HCT116 (cell line): ENCODE data around the gene HCRTR1. TPM values are rescaled to one million over a fixed set of nuclear protein-coding genes. Genes with fewer than 3 reads are reported as not detected.
A peak's percentile ranks its signal among the peaks of the same experiment; 100 is the strongest.

ENCODE experiments used
- ATAC-seq: fragments of 200-7000 bp; cut with Tn5 transposase; 2 replicates; pipeline ENCODE4 v1.9.1; 2020; ENCODE audit warnings: mild to moderate bottlenecking, moderate library complexity
- BruUV-seq: library from RNA; stranded (reverse); fragments of 400-500 nt; replicated peaks from 2 replicates; lab custom pipeline; 2021; lab: Mats Ljungman, UMichigan
- CTCF ChIA-PET: fragments of 300-600 bp; sonication (Branson Sonifier 250); formaldehyde crosslinking; loops from one replicate; lab custom pipeline; 2021; ENCODE audit warnings: antibody characterized with exemption; lab: Charles Lee
- POLR2A ChIA-PET: fragments of 300-600, 350-600 bp; sonication (Branson Sonifier 250); formaldehyde crosslinking; loops from one replicate; lab custom pipeline; 2021; ENCODE audit warnings: antibody characterized with exemption; lab: Charles Lee
- RAD21 ChIA-PET, 2 experiments: fragments of 300-600 bp; sonication (Branson Sonifier 250); formaldehyde crosslinking; loops; one replicate each; lab custom pipeline; 2023; ENCODE audit warnings: low total read pairs in 2 of 2; ENCODE audit not compliant: uncharacterized antibody in 2 of 2, unreplicated experiment in 2 of 2, low non-redundant PET in 1 of 2; lab: Charles Lee
- DNase-seq: peaks from one replicate; pipeline ENCODE4 v3.0.0-alpha.2; 2010; ENCODE audit warnings: low read depth, low spot score
- H2AFZ ChIP-seq: fragments of 200-600 bp; shearing (Covaris generic), sonication (generic); 2 replicates; pipeline ENCODE4 v1.6.1; 2017; ENCODE audit warnings: low read depth, mixed run types, mixed read lengths, antibody characterized with exemption, low read length; ENCODE audit not compliant: poor library complexity, severe bottlenecking
- H3K27ac ChIP-seq: 2 replicates; pipeline ENCODE4 v1.5.1; 2012; ENCODE audit warnings: low read depth, low read length
- H3K27me3 ChIP-seq: fragments of 200-600 bp; sonication (generic); 2 replicates; pipeline ENCODE4 v1.6.1; 2016; ENCODE audit warnings: mixed run types, low read length, mixed read lengths; ENCODE audit not compliant: insufficient read depth
- H3K36me3 ChIP-seq, 2 experiments: fragments of 200-500 bp in 1 of 2; fragments of 200-600 bp in 1 of 2; sonication (Bioruptor generic) in 1 of 2; sonication (generic) in 1 of 2; 2 replicates each; pipeline versions ENCODE4 v1.5.1 to v1.6.1; 2014 to 2016; ENCODE audit warnings: low read length in 2 of 2, inconsistent platforms in 1 of 2, mixed read lengths in 1 of 2, mixed run types in 1 of 2; ENCODE audit not compliant: insufficient read depth in 2 of 2, control insufficient read depth in 1 of 2
- H3K4me1 ChIP-seq, 2 experiments: fragments of 200-600 bp in 1 of 2; sonication (generic) in 1 of 2; 2 replicates each; pipeline versions ENCODE4 v1.5.1 to v1.6.1; 2012 to 2017; ENCODE audit warnings: low read length in 2 of 2, inconsistent platforms in 1 of 2, mild to moderate bottlenecking in 1 of 2, mixed read lengths in 1 of 2, mixed run types in 1 of 2, moderate library complexity in 1 of 2; ENCODE audit not compliant: insufficient read depth in 2 of 2, control insufficient read depth in 1 of 2
- H3K4me2 ChIP-seq: fragments of 200-600 bp; sonication (generic); 2 replicates; pipeline ENCODE4 v1.6.1; 2017; ENCODE audit warnings: mixed run types, low read length, mixed read lengths
- H3K4me3 ChIP-seq, 2 experiments: fragments of 200-600 bp in 1 of 2; sonication (generic) in 1 of 2; replicated peaks in 1 of 2; 2 replicates each; pipeline ENCODE4 v1.5.1; 2011 to 2016; ENCODE audit warnings: low read length in 2 of 2, control low read depth in 1 of 2, low read depth in 1 of 2, mild to moderate bottlenecking in 1 of 2, mixed read lengths in 1 of 2, mixed run types in 1 of 2
- H3K79me2 ChIP-seq: fragments of 200-600 bp; sonication (generic); 2 replicates; pipeline ENCODE4 v1.6.1; 2017; ENCODE audit warnings: mild to moderate bottlenecking, mixed run types, low read length, moderate library complexity, mixed read lengths; ENCODE audit not compliant: insufficient read depth
- H3K9ac ChIP-seq: fragments of 200-600 bp; sonication (generic); 2 replicates; pipeline ENCODE4 v1.6.1; 2016; ENCODE audit warnings: low read length, mixed read lengths
- H3K9me2 ChIP-seq: fragments of 200-600 bp; sonication (generic), shearing (Covaris generic); 2 replicates; pipeline ENCODE4 v1.6.1; 2017; ENCODE audit warnings: mixed run types, mild to moderate bottlenecking, moderate library complexity; ENCODE audit not compliant: insufficient read depth
- H3K9me3 ChIP-seq, 2 experiments: fragments of 200-500 bp in 1 of 2; fragments of 200-600 bp in 1 of 2; sonication (Bioruptor generic) in 1 of 2; sonication (generic) in 1 of 2; 2 replicates each; pipeline ENCODE4 v1.6.1; 2014 to 2017; ENCODE audit warnings: low read length in 2 of 2, mixed read lengths in 2 of 2, inconsistent platforms in 1 of 2, low read depth in 1 of 2, mild to moderate bottlenecking in 1 of 2, mixed run types in 1 of 2, moderate library complexity in 1 of 2; ENCODE audit not compliant: control insufficient read depth in 1 of 2, insufficient read depth in 1 of 2
- H4K20me1 ChIP-seq: fragments of 200-600 bp; sonication (generic), shearing (Covaris generic); 2 replicates; pipeline ENCODE4 v1.6.1; 2017; ENCODE audit warnings: mixed run types, mild to moderate bottlenecking, moderate library complexity; ENCODE audit not compliant: insufficient read depth
- ATF3 ChIP-seq: IDR thresholded peaks from 2 replicates; pipeline ENCODE4 v1.6.1; 2012
- CEBPB ChIP-seq: IDR thresholded peaks from 2 replicates; pipeline ENCODE4 v1.6.1; 2012; ENCODE audit warnings: low read depth
- EGR1 ChIP-seq: IDR thresholded peaks from 2 replicates; pipeline ENCODE4 v1.6.1; 2012; ENCODE audit warnings: low read depth
- ELF1 ChIP-seq: IDR thresholded peaks from 2 replicates; pipeline ENCODE4 v1.6.1; 2012; ENCODE audit warnings: low read depth, borderline replicate concordance
- EZH2phosphoT487 ChIP-seq: fragments of 200-600 bp; IDR thresholded peaks from 2 replicates; pipeline ENCODE4 v1.6.1; 2018; ENCODE audit warnings: antibody characterized with exemption, borderline replicate concordance
- FOSL1 ChIP-seq: IDR thresholded peaks from 2 replicates; pipeline ENCODE4 v1.6.1; 2012; ENCODE audit warnings: low read depth
- JUND ChIP-seq: IDR thresholded peaks from 2 replicates; pipeline ENCODE4 v1.6.1; 2012
- MAX ChIP-seq: IDR thresholded peaks from 2 replicates; pipeline ENCODE4 v1.6.1; 2012
- POLR2A ChIP-seq: IDR thresholded peaks from 2 replicates; pipeline ENCODE4 v1.7.0; 2011; ENCODE audit warnings: borderline replicate concordance; ENCODE audit not compliant: insufficient read depth, insufficient read length; ENCODE audit errors: extremely low read depth
- POLR2AphosphoS5 ChIP-seq: IDR thresholded peaks from 2 replicates; pipeline ENCODE4 v1.6.1; 2011; ENCODE audit warnings: mild to moderate bottlenecking, low read depth, low read length, moderate library complexity
- RAD21 ChIP-seq: IDR thresholded peaks from 2 replicates; pipeline ENCODE4 v1.6.1; 2012; ENCODE audit warnings: low read depth, mild to moderate bottlenecking
- SP1 ChIP-seq: IDR thresholded peaks from 2 replicates; pipeline ENCODE4 v1.6.1; 2012; ENCODE audit warnings: low read depth
- SRF ChIP-seq: IDR thresholded peaks from 2 replicates; pipeline ENCODE4 v1.6.1; 2012; ENCODE audit warnings: low read depth
- TCF7L2 ChIP-seq: IDR thresholded peaks from 2 replicates; pipeline ENCODE4 v1.7.0; 2011; ENCODE audit warnings: borderline replicate concordance, inconsistent platforms; ENCODE audit not compliant: insufficient read depth, insufficient read length; ENCODE audit errors: extremely low read depth
- YY1 ChIP-seq: IDR thresholded peaks from 2 replicates; pipeline ENCODE4 v1.6.1; 2011; ENCODE audit warnings: low read length, low read depth, moderate library complexity, mild to moderate bottlenecking; ENCODE audit not compliant: insufficient replicate concordance; ENCODE audit errors: extremely low read depth
- ZFX ChIP-seq: fragments of 450-650 bp; IDR thresholded peaks from 2 replicates; pipeline ENCODE4 v1.6.1; 2017
- ZNF274 ChIP-seq: fragments of 200-500 bp; sonication (Bioruptor generic); IDR thresholded peaks from 2 replicates; pipeline ENCODE4 v1.6.1; 2014; ENCODE audit warnings: mild to moderate bottlenecking, low read depth, low read length, inconsistent platforms
- intact Hi-C: fragments of 100-400 bp; cut with micrococcal nuclease; formaldehyde crosslinking; loops from 2 replicates; pipeline ENCODE4 v1.10.0; 2022
- total RNA-seq: library from RNA; stranded (reverse); gene quantifications from one replicate; pipeline ENCODE4 v1.2.1, GENCODE V29; 2021; ENCODE audit not compliant: unreplicated experiment

Gene HCRTR1
- total RNA-seq, 1 experiment from 2014 or later, result not detected

GRCh38 chr1:31579374-31579773 lies 38.1 kb upstream of the HCRTR1 start:
- no TSS peak for BruUV-seq
- POLR2A ChIA-PET, result no interaction called here
- intact Hi-C loops, result no loop called here
- H3K27ac ChIP-seq, result no peak overlapping the region
- H3K4me1 ChIP-seq, result peaks cover 45 to 81% of the 10 kb centered on the region in 2 experiments
- peaks cover 0 to 25% of the 10 kb centered on the region in 2 experiments; a peak in 1 of 4 replicates for H3K36me3 ChIP-seq
- CTCF ChIA-PET, result no interaction called here
- no peaks in the 10 kb centered on the region for H3K9me3 ChIP-seq
- peak overlapping the region; percentile 9 for H3K4me2 ChIP-seq
- H3K79me2 ChIP-seq, result peaks cover 50% of the 10 kb centered on the region
- no peaks in the 10 kb centered on the region for H3K9me2 ChIP-seq
- TF ChIP-seq JUND (no peak), POLR2AphosphoS5 (no peak), SRF (no peak), RAD21 (no peak), YY1 (no peak), CEBPB (no peak), EGR1 (no peak), FOSL1 (no peak), ELF1 (no peak), ZNF274 (no peak), TCF7L2 (no peak), SP1 (no peak), MAX (no peak), EZH2phosphoT487 (no peak), POLR2A (no peak), ZFX (no peak), ATF3 (no peak)
- DNase-seq (no peak), ATAC-seq (no peak)
- H4K20me1 ChIP-seq, result no peaks in the 10 kb centered on the region
- no peak overlapping the region for H3K9ac ChIP-seq
- no peak overlapping the region for H2AFZ ChIP-seq
- RAD21 ChIA-PET, result no interaction called here
- no peaks in the 10 kb centered on the region for H3K27me3 ChIP-seq
- H3K4me3 ChIP-seq, result no peak overlapping the region
